H54 (cell line): Measurements from ENCODE around the gene TMEM109.
A peak's percentile ranks its signal among the peaks of the same experiment; 100 is the strongest.

Source experiments
- DNase-seq: peaks from one replicate; pipeline ENCODE4 v3.0.0; 2011; ENCODE audit warnings: low spot score, mixed read lengths; ENCODE audit not compliant: insufficient read length
- FAIRE-seq: peaks from 3 replicates; lab custom pipeline; 2011; peaks lifted over from hg19 to GRCh38; lab: Jason Lieb, UNC
- POLR2A ChIP-seq: IDR thresholded peaks from 2 replicates; pipeline ENCODE4 v1.6.1; 2011; ENCODE audit warnings: low read depth, mild to moderate bottlenecking, low read length

TMEM109 gene

DNA sequence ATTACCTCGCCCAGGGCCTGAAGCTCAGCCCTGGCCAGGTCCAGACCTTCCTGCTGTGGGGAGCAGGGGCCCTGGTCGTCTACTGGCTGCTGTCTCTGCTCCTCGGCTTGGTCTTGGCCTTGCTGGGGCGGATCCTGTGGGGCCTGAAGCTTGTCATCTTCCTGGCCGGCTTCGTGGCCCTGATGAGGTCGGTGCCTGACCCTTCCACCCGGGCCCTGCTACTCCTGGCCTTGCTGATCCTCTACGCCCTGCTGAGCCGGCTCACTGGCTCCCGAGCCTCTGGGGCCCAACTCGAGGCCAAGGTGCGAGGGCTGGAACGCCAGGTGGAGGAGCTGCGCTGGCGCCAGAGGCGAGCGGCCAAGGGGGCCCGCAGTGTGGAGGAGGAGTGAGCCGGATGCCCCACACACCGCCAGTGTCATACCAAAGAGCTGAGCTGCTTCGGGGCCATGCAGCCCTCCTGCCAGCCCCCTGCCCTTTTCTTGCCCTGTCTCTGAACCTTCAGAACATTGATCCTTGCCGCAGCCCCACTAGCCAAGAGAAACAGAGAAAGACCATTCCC lies 7.9 kb downstream of the TMEM109 start:
- FAIRE-seq (no peak), DNase-seq (no peak)
- TF ChIP-seq POLR2A: no peak

DNA sequence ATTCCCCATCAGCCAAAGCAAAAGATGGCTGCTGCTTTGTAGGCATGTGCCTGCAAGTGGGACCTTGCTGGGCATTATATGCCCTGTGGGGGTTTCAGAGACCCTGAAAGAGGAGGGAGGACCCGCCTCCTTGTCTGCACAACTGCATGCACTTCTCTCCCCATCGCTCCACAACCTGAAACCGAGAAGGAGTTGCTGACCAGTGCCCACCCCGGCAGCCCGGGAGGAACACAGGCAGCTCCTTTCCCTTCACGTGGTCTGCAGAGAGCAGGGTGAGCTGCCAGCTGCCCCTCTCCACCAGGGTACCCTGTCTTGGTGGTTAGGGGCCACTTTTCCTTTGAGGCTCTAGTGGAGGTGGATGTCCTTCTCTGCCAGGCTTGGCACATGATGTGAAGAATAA lies 8.9 kb downstream of the TMEM109 start:
- TF ChIP-seq POLR2A: no peak
- no peak for DNase-seq
- no peak for FAIRE-seq

DNA sequence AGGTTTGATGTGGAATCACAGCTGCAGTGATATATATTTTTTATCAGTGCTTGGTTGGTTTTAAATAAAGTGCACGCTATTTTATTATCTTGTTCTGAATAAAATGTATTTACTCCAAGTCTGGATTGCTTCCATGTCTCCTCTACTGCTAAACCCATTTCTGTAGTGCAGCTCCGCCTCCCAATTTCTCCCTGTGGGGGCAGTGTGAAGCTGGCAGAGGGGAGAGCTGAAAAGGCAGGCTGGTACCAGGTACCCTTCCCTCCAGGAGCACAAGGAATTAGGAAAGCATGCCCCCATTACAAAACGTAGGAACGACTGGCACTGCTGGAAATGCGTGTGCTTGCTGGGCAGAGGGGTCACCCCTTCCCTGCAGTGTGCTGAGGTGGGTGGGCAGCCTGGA lies 9.4 kb downstream of the TMEM109 start:
- DNase-seq (no peak), FAIRE-seq (no peak)
- TF ChIP-seq POLR2A: no peak

GRCh38 chr11:60923800-60924109 lies 9.8 kb downstream of the TMEM109 start:
- DNase-seq (no peak), FAIRE-seq (no peak)
- TF ChIP-seq POLR2A: no peak

- TF ChIP-seq POLR2A: peak; percentile 48; the same call in 1 of the 2 replicates
- DNase-seq: peak; percentile 95
Observed at GRCh38 chr11:60924110-60924905, 10.3 kb downstream of the TMEM109 start, which contains the start of gene TMEM132A. Gene TMEM132A (plus strand): TSS chr11:60924460. CDS start chr11:60924634, 174 bp downstream.

DNA sequence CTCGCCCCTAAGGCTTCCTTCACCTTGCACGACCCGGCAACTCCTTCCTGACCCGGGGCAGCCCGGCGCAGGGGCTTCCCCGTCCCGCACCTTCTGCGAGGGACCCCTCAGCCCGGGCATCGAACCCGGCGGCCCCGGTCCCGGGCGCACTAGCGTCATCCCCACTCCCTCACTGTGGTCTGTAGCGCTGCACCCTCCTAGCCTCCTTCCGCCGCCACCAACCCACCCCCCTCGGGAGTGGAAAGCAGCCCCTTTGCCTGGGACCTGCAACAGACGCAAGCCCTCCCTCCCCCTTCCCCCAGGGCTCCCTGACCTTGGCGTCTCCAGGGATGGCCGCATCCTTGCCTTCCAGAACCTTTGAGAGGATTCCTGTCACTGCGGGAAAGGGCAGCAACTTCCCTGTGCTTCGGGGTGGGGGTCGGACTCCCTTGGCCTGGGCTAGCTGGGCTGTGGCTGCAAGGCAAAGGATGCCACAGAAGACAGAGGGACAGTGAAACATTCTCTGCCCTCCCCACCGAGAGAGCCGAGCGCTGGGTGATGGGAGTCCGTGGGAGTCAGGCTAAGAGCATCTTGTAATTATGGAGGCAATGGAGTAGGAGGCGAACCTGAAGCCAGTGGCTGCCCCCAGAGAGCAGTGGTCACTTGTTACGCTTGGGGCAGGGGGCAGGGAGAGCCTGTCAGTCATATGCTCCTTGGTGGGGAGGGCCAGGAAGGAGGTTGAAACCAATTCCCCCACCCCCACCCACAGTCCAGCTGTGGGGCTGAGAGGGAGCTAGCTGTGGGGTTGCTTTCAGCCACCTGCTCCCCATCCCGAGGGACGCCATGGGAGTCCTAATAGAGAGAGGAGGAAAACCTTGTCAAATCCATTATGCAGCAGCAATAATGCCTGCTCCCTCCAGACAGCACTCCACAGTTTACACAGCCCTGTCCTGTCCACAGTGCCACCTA lies 11.2 kb downstream of the TMEM109 start:
- FAIRE-seq (no peak), DNase-seq (no peak)
- no peak for TF ChIP-seq POLR2A

More at GRCh38 chr11:60924110-60924905, 10.3 kb downstream of the TMEM109 start, which contains the start of gene TMEM132A:
- FAIRE-seq: no peak

DNA sequence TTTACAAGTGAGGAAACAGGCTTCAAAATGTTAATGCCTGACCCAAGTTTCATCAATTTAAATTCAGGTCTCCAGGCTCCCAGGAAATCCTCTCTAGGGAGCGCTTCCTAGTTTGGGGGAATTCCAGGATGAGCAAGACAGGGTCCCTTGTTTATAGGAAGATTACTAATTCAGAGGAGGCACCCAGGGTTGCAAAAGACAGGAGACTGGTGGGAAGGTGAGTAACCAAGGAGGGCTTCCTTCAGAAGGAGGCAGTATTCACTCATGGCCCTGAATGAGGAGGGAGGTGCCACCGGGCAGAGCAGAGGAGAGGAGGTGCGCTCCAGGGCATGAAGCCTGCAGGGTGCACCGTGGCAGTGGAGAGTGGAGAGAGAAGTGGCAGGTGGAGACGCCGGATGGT lies 11.9 kb downstream of the TMEM109 start:
- no peak for TF ChIP-seq POLR2A
- DNase-seq (peak; percentile 95), FAIRE-seq (no peak)

- TF ChIP-seq POLR2A: no peak
- FAIRE-seq (no peak), DNase-seq (no peak)
Observed at GRCh38 chr11:60926500-60926899, 12.5 kb downstream of the TMEM109 start.

DNA sequence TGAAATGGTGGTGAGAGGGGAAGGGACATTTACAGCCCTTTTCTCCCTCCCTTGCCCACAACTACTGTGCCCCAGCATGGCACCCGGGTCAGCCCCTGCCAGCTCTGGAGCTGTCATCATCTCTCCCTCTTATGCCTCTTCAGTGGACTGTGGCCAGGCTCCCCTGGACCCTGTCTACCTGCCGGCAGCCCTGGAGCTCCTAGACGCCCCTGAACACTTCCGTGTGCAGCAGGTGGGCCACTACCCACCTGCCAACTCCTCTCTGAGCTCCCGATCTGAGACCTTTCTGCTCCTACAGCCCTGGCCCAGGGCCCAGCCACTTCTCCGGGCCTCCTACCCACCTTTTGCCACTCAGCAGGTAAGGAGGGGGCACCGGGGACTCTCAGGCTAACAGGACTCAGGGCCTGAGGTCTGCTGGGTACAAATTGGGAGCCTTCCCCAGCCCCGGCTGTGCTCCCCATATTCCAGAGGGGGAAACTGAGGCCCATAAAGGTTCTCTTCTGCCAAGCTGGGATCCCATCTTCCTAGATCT lies 13.2 kb downstream of the TMEM109 start:
- DNase-seq (no peak), FAIRE-seq (no peak)

GRCh38 chr11:60927600-60927999 lies 13.6 kb downstream of the TMEM109 start:
- TF ChIP-seq POLR2A: no peak
- FAIRE-seq: no peak
- DNase-seq: no peak

More for the DNA sequence above, 13.2 kb downstream of the TMEM109 start:
- no peak for TF ChIP-seq POLR2A

- DNase-seq (no peak), FAIRE-seq (no peak)
- no peak for TF ChIP-seq POLR2A
Observed at GRCh38 chr11:60928563-60929001, 14.6 kb downstream of the TMEM109 start.

DNA sequence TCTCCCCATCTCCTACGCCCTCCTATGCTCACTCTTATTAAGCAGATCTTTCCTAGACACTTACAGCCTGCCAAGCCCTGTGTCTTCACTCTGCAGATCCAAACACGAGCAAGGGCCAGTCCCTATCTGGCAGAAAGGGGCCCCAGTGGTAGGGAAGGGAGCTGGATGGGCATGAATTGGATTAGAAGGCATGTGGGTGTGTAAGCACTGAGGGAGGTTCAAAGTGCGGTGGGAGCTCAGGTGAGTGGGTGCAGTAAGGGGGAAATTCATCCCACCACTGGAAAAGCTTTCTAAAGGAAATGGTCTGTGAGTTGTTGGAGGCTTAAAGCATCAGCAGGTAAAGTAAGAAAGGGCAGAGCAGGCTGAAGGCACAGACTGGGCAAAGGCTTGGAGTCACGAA lies 15.8 kb downstream of the TMEM109 start:
- DNase-seq (no peak), FAIRE-seq (no peak)
- TF ChIP-seq POLR2A: no peak

GRCh38 chr11:60930394-60930793 lies 16.4 kb downstream of the TMEM109 start:
- FAIRE-seq (no peak), DNase-seq (no peak)

GRCh38 chr11:60931917-60932316 lies 18.0 kb downstream of the TMEM109 start:
- no peak for TF ChIP-seq POLR2A
- FAIRE-seq (no peak), DNase-seq (no peak)

More at GRCh38 chr11:60930394-60930793, 16.4 kb downstream of the TMEM109 start:
- no peak for TF ChIP-seq POLR2A
